ENCODE measurements around the gene TUBAL3. TPM values are rescaled to one million over a fixed set of nuclear protein-coding genes. Genes with fewer than 3 reads are reported as not detected.

Gene TUBAL3
- total RNA-seq, 4 donors from 2014 or later = 0.21 to 0.22 TPM; not detected in 2

- H3K27me3 ChIP-seq = no peaks in the 10 kb centered on the region
- no peak for DNase-seq (ENCODE audit: low spot score in 2 of 2)
- H3K4me1 ChIP-seq = no peaks in the 10 kb centered on the region
- no peak for TF ChIP-seq EP300 (IDR thresholded peaks at IDR 0.05)
- TF ChIP-seq POLR2A (IDR thresholded peaks at IDR 0.05) = no peak
- TF ChIP-seq CTCF (IDR thresholded peaks at IDR 0.05) = no peak
- H3K9me3 ChIP-seq = no peaks in the 10 kb centered on the region
- H3K27ac ChIP-seq = no peak overlapping the region
- H3K36me3 ChIP-seq = no peaks in the 10 kb centered on the region
- 75 to 79% methylated on average over 2 of the region's 2 CpGs for WGBS, 2 donors
- H3K4me3 ChIP-seq = no peak overlapping the region
These were observed 55.3 kb downstream of the TUBAL3 start for GRCh38 chr10:5349362-5349761.

DNA sequence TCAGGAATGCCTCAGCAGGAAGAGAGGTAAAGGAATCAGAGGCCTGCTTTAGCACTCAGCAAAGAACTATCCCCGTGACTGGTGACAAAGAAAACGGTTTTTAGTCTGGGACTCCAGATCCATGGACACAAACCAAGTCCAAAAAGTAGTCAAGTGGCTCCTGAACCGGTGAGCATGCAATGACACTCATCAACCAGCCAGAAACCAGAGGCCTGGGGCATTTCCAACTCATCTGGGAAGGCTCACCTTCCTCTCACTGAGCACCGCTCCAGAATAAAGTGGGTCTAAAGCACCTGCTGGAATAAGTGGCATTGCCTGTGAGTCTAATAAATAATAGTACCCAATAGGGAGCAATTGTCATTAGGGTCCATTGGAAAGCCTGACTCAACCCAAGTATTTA lies 57.7 kb downstream of the TUBAL3 start:
- Histone ChIP-seq H3K4me3 (no peak overlapping the region), H3K36me3 (no peaks in the 10 kb centered on the region), H3K9me3 (no peaks in the 10 kb centered on the region), H3K27ac (no peak overlapping the region), H3K4me1 (no peaks in the 10 kb centered on the region), H3K27me3 (no peaks in the 10 kb centered on the region)
- DNase-seq (ENCODE audit: low spot score in 2 of 2) = no peak
- TF ChIP-seq EP300 (IDR thresholded peaks at IDR 0.05) = no peak
- TF ChIP-seq CTCF (IDR thresholded peaks at IDR 0.05) = no peak
- no peak for TF ChIP-seq POLR2A (IDR thresholded peaks at IDR 0.05)
- WGBS, 2 donors = 66 to 82% methylated on average over 4 of the region's 4 CpGs

GRCh38 chr10:5344746-5345145 lies 59.9 kb downstream of the TUBAL3 start:
- Histone ChIP-seq H3K9me3 (no peaks in the 10 kb centered on the region), H3K4me1 (no peaks in the 10 kb centered on the region), H3K27ac (no peak overlapping the region), H3K4me3 (no peak overlapping the region), H3K27me3 (no peaks in the 10 kb centered on the region), H3K36me3 (no peaks in the 10 kb centered on the region)
- DNase-seq (ENCODE audit: low spot score in 2 of 2) = no peak
- TF ChIP-seq CTCF (IDR thresholded peaks at IDR 0.05) (no peak), POLR2A (IDR thresholded peaks at IDR 0.05) (no peak)

DNA sequence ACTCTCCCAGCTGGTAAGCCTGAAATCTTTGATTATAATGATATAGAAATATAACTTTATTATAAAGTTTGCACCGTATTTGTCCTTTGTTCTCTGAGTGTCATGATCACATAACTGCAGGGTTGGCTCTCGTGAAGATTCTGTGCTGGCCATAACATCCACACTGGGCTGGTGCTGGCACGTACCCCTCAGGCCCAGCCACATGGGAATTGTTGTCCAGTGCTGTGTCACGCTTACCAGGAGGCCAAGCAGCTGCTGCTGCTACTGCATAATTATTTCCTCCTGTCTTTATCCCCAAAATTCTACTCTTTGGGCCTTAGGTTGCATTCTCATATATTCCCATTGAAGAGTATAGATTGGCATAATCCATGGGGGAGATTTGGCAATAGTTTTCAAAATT lies 60.6 kb downstream of the TUBAL3 start:
- no peak for TF ChIP-seq CTCF (IDR thresholded peaks at IDR 0.05)
- TF ChIP-seq POLR2A (IDR thresholded peaks at IDR 0.05) = no peak
- TF ChIP-seq EP300 (IDR thresholded peaks at IDR 0.05) = no peak
- WGBS, 2 donors = 72 to 78% methylated on average over 4 of the region's 4 CpGs
- no peaks in the 10 kb centered on the region for H3K4me1 ChIP-seq
- no peak overlapping the region for H3K4me3 ChIP-seq
- H3K36me3 ChIP-seq = no peaks in the 10 kb centered on the region
- H3K27ac ChIP-seq = no peak overlapping the region
- DNase-seq (ENCODE audit: low spot score in 2 of 2) = no peak
- H3K27me3 ChIP-seq = no peaks in the 10 kb centered on the region
- H3K9me3 ChIP-seq = no peaks in the 10 kb centered on the region

DNA sequence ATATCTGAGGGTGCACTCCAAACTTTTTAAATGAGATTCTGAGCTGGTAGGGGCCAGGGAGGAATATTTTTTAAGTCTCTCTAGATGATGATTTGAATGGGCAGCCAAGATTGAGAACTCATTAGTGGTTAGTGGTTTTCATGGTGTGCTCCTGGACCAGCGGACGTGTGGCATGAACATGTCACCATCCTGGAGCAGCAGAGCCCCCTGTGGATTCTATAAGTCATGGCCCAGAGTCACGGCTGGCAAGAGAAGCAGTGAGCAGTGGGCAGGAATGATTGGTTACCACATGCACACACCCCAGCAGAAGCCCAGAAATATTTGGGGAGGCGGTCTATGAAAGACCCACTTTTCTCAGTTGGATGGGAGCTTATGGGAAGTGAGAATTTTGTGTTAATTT lies 61.1 kb downstream of the TUBAL3 start:
- Histone ChIP-seq H3K4me3 (no peak overlapping the region), H3K27me3 (no peaks in the 10 kb centered on the region), H3K27ac (no peak overlapping the region), H3K36me3 (no peaks in the 10 kb centered on the region), H3K4me1 (no peaks in the 10 kb centered on the region), H3K9me3 (no peaks in the 10 kb centered on the region)
- TF ChIP-seq POLR2A (IDR thresholded peaks at IDR 0.05) (no peak), EP300 (IDR thresholded peaks at IDR 0.05) (no peak), CTCF (IDR thresholded peaks at IDR 0.05) (no peak)
- DNase-seq (ENCODE audit: low spot score in 2 of 2) = no peak
- 55 to 73% methylated on average over 4 of the region's 4 CpGs for WGBS, 2 donors

Other genes with a start within 250 kb of the TUBAL3 start
- not detected for gene AKR1C8, start 219.7 kb downstream of the TUBAL3 start, total RNA-seq
- gene AKR1C4, start 208.0 kb downstream of the TUBAL3 start, total RNA-seq = not detected
- not detected for gene UCN3, start 39.9 kb downstream of the TUBAL3 start, total RNA-seq
- gene NET1, start 7.7 kb upstream of the TUBAL3 start, total RNA-seq = 100 to 1,000 TPM in 2 of 4 donors, 10 to 100 TPM in 2; 66.0 to 133 (median 91.3) TPM
- not detected for gene CALML5, start 94.7 kb upstream of the TUBAL3 start, total RNA-seq
- gene CALML3, start 120.1 kb upstream of the TUBAL3 start, total RNA-seq = not detected